SK-N-SH treated with all-trans-retinoic acid at 6 μM for 48 hours (cell line): ENCODE data around the gene CLDN25.
"Not testable (repeated sequence)": the region's sequence is repeated elsewhere in the genome, so short reads cannot be mapped to it uniquely, and the experiment has no call there.

Experiments used
- ATAC-seq: fragments of 200-7000 bp; cut with Tn5 transposase; 3 replicates; pipeline ENCODE4 v1.9.1; 2020; ENCODE audit warnings: mild to moderate bottlenecking, moderate library complexity
- ARNTL ChIP-seq: fragments of 450-650 bp; formaldehyde crosslinking; IDR thresholded peaks from 2 replicates; pipeline ENCODE4 v1.5.0; 2020; ENCODE audit warnings: low read depth, mild to moderate bottlenecking, moderate library complexity, borderline replicate concordance
- BACH2 ChIP-seq: fragments of 250-450 bp; sonication (Bioruptor Pico); IDR thresholded peaks from 2 replicates; pipeline ENCODE4 v1.9.0; 2021; ENCODE audit warnings: mild to moderate bottlenecking, borderline replicate concordance
- CSDC2 ChIP-seq: fragments of 250-450 bp; sonication (Bioruptor Pico); IDR thresholded peaks from 2 replicates; pipeline ENCODE4 v1.5.0; 2020; ENCODE audit warnings: mild to moderate bottlenecking, moderate library complexity
- ESRRG ChIP-seq: fragments of 250-450 bp; sonication (Bioruptor Pico); IDR thresholded peaks from 2 replicates; pipeline ENCODE4 v1.6.1; 2021; ENCODE audit warnings: mild to moderate bottlenecking
- GLIS3 ChIP-seq: fragments of 250-450 bp; sonication (Bioruptor Pico); IDR thresholded peaks from 2 replicates; pipeline ENCODE4 v1.5.0; 2020; ENCODE audit warnings: mild to moderate bottlenecking, moderate library complexity
- OSR1 ChIP-seq: fragments of 250-450 bp; sonication (Bioruptor Pico); IDR thresholded peaks from 2 replicates; pipeline ENCODE4 v1.8.0; 2022; ENCODE audit warnings: moderate library complexity, mild to moderate bottlenecking, inconsistent platforms
- PPARA ChIP-seq: fragments of 250-450 bp; sonication (Bioruptor Pico); IDR thresholded peaks from 2 replicates; pipeline ENCODE4 v1.5.0; 2020; ENCODE audit warnings: mild to moderate bottlenecking, borderline replicate concordance
- RARB ChIP-seq: fragments of 250-450 bp; sonication (Bioruptor Pico); IDR thresholded peaks from 2 replicates; pipeline ENCODE4 v1.8.0; 2021; ENCODE audit warnings: mild to moderate bottlenecking, moderate library complexity
- SNAI2 ChIP-seq: fragments of 250-450 bp; sonication (Bioruptor Pico); IDR thresholded peaks from 2 replicates; pipeline ENCODE4 v1.5.0; 2020; ENCODE audit warnings: mild to moderate bottlenecking, moderate library complexity
- TCF4 ChIP-seq: fragments of 250-450 bp; sonication (Bioruptor Pico); IDR thresholded peaks from 2 replicates; pipeline ENCODE4 v1.8.0; 2021; ENCODE audit warnings: mild to moderate bottlenecking, moderate library complexity, borderline replicate concordance
- TOX ChIP-seq: fragments of 250-450 bp; sonication (Bioruptor Pico); IDR thresholded peaks from 2 replicates; pipeline ENCODE4 v1.8.0; 2021; ENCODE audit warnings: mild to moderate bottlenecking, moderate library complexity, borderline replicate concordance
- ZC3H10 ChIP-seq: fragments of 250-450 bp; sonication (Bioruptor Pico); IDR thresholded peaks from 2 replicates; pipeline ENCODE4 v1.5.1; 2021; ENCODE audit warnings: mild to moderate bottlenecking, moderate library complexity
- ZFP3 ChIP-seq: fragments of 250-450 bp; sonication (Bioruptor Pico); IDR thresholded peaks from 2 replicates; pipeline ENCODE4 v1.5.0; 2020; ENCODE audit warnings: mild to moderate bottlenecking, moderate library complexity
- ZFP30 ChIP-seq: fragments of 450-650 bp; formaldehyde crosslinking; IDR thresholded peaks from 2 replicates; pipeline ENCODE4 v1.5.0; 2022; ENCODE audit warnings: mild to moderate bottlenecking, moderate library complexity
- ZNF565 ChIP-seq: fragments of 450-650 bp; formaldehyde crosslinking; conservative IDR thresholded peaks from 2 replicates; pipeline ENCODE4 v1.5.0; 2020; ENCODE audit warnings: low read depth, mild to moderate bottlenecking, moderate library complexity
- ZNF70 ChIP-seq: fragments of 450-650 bp; formaldehyde crosslinking; IDR thresholded peaks from 2 replicates; pipeline ENCODE4 v1.5.0; 2020; ENCODE audit warnings: mild to moderate bottlenecking, moderate library complexity
- ZNF8 ChIP-seq: fragments of 450-650 bp; formaldehyde crosslinking; IDR thresholded peaks from 2 replicates; pipeline ENCODE4 v1.5.0; 2020; ENCODE audit warnings: mild to moderate bottlenecking, moderate library complexity
- TF ChIP-seq, protein P1 (sequence below): fragments of 250-450 bp; sonication (Bioruptor Pico); IDR thresholded peaks from 2 replicates; pipeline ENCODE4 v1.5.0; 2020; ENCODE audit warnings: mild to moderate bottlenecking, moderate library complexity
- TF ChIP-seq, protein P2 (sequence below): fragments of 250-450 bp; sonication (Bioruptor Pico); IDR thresholded peaks from 2 replicates; pipeline ENCODE4 v1.5.1; 2020; ENCODE audit warnings: low read depth, mild to moderate bottlenecking, moderate library complexity
- TF ChIP-seq, protein P3 (sequence below): fragments of 250-450 bp; sonication (Bioruptor Pico); IDR thresholded peaks from 2 replicates; pipeline ENCODE4 v1.5.1; 2021; ENCODE audit warnings: mild to moderate bottlenecking, moderate library complexity
- TF ChIP-seq, protein P4 (sequence below): fragments of 250-450 bp; sonication (Bioruptor Pico); IDR thresholded peaks from 2 replicates; pipeline ENCODE4 v1.8.0; 2021; ENCODE audit warnings: low read depth, mild to moderate bottlenecking, moderate library complexity, borderline replicate concordance

CLDN25 gene

DNA sequence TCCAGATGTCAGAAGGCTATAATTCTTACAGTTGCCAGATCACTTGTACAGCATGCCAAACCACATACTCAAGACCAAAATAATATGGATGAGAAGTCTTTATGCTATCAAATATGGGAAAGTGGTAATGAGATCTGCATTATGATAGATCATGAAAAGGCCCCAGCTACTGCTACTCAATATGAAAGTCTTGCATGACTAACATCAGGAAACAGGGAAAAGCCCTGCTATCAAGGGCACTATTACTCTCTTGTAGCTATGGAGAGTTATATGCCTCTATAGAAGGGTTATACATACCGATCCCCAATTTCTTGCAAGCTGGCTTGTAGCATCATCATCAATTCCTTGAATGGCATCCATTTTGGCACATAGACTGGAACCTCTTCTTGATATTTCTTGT is 43.3 kb upstream of the CLDN25 start (continued):
- TF ChIP-seq, protein P1, sequence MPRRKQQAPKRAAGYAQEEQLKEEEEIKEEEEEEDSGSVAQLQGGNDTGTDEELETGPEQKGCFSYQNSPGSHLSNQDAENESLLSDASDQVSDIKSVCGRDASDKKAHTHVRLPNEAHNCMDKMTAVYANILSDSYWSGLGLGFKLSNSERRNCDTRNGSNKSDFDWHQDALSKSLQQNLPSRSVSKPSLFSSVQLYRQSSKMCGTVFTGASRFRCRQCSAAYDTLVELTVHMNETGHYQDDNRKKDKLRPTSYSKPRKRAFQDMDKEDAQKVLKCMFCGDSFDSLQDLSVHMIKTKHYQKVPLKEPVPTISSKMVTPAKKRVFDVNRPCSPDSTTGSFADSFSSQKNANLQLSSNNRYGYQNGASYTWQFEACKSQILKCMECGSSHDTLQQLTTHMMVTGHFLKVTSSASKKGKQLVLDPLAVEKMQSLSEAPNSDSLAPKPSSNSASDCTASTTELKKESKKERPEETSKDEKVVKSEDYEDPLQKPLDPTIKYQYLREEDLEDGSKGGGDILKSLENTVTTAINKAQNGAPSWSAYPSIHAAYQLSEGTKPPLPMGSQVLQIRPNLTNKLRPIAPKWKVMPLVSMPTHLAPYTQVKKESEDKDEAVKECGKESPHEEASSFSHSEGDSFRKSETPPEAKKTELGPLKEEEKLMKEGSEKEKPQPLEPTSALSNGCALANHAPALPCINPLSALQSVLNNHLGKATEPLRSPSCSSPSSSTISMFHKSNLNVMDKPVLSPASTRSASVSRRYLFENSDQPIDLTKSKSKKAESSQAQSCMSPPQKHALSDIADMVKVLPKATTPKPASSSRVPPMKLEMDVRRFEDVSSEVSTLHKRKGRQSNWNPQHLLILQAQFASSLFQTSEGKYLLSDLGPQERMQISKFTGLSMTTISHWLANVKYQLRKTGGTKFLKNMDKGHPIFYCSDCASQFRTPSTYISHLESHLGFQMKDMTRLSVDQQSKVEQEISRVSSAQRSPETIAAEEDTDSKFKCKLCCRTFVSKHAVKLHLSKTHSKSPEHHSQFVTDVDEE = no peak
- TF ChIP-seq SNAI2 (no peak), ZNF565 (no peak), ZFP30 (CRISPR knock-in tag) (no peak), ZNF70 (CRISPR knock-in tag) (no peak)
- TF ChIP-seq, all 23 proteins: peak for 0

DNA sequence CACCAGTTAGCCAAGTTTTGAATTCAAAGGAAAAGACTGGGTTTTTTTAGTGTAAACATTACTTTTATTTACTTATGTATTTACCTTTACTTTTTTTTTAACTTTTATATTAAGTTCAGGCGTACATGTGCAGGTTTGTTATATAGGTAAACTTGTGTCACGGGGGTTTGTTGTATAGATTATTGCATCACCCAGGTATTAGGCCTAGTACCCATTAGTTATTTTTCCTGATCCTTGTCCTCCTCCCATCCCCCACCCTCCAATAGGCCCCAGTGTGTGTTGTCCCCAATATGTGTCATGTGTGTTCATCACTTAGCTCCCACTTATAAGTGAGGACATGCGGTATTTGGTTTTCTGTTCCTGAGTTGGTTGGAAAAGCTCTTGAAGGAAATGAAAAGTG is 26.7 kb upstream of the CLDN25 start:
- no peak for ATAC-seq
- TF ChIP-seq CSDC2 (CRISPR knock-in tag) = no peak
- TF ChIP-seq PPARA (CRISPR knock-in tag) = no peak
- no peak for TF ChIP-seq ZNF70 (CRISPR knock-in tag)
- TF ChIP-seq ZFP3 = no peak
- TF ChIP-seq, protein P2, sequence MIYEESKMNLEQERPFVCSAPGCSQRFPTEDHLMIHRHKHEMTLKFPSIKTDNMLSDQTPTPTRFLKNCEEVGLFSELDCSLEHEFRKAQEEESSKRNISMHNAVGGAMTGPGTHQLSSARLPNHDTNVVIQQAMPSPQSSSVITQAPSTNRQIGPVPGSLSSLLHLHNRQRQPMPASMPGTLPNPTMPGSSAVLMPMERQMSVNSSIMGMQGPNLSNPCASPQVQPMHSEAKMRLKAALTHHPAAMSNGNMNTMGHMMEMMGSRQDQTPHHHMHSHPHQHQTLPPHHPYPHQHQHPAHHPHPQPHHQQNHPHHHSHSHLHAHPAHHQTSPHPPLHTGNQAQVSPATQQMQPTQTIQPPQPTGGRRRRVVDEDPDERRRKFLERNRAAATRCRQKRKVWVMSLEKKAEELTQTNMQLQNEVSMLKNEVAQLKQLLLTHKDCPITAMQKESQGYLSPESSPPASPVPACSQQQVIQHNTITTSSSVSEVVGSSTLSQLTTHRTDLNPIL = no peak
- no peak for TF ChIP-seq ZC3H10 (CRISPR knock-in tag)
- TF ChIP-seq ZNF8 = no peak

DNA sequence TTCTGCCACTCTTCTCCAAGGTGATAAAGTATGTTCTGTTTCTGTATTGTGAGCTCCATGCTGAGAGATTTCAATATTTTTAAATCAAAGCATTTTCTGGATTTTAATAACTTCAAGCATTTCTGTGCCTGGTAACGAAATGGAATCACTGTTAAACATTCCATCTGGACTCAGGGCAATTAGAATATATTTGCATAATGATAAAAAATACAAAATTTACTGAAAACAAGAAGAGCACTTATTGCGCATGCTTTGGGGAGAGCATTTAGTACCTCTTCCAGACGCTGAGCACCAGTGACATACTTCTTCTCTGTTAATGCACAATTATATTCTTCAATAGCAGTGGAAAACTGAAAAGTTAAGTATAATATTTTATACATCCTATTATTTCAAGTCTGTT is 19.4 kb upstream of the CLDN25 start:
- no peak for ATAC-seq

DNA sequence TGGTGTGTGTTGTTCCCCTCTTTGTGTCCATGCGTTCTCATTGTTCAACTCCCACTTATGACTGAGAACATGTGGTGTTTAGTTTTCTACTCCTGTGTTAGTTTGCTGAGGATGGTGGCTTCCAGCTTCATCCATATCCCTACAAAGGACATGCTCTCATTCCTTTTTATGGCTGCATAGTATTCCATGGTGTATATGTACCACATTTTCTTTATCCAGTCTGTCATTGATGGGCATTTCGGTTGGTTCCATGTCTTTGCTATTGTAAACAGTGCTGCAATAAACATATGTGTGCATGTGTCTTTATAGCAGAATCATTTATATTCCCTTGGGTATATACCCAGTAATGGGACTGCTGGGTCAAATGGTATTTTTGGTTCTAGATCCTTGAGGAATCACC is 16.6 kb upstream of the CLDN25 start:
- TF ChIP-seq ZNF8 = peak; percentile 60
- not testable (repeated sequence) for ATAC-seq

More for the DNA sequence above, 19.4 kb upstream of the CLDN25 start:
- TF ChIP-seq PPARA (CRISPR knock-in tag) (no peak), CSDC2 (CRISPR knock-in tag) (no peak), ESRRG (CRISPR knock-in tag) (no peak)
- TF ChIP-seq, protein P2 = no peak
- TF ChIP-seq, all 23 proteins: peak for 0

DNA sequence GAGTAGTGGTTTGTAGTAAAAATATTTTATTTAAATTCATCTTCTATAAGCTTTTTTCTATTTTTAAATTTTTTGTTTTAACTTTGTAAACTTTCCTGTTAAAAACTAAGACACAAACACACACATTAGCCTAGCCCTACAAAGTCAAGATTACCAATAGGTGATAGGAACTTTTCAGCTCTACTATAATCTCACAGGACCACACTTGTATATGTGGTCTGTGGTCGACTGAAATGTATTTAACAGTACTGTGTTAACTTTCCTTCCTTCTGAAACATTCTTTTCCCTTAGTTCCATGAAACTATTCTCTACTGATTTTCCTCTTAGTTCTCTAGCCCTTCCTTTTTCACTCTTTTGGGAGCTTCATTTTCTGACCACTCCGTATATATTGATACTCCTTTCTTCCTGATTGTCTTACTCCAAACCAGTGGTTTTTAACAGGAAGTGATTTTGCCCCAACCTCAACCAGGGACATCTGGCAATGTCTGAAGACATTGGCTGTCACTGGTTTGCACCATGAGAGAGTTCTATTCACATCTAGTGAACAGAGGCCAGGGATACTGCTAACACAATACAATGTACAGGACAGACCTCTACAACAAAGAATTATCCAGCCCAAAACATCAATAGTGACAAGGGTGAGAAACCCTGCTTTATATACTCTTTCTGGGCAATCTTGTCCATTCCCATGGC is 14.9 kb upstream of the CLDN25 start:
- ATAC-seq = no peak
- TF ChIP-seq BACH2 (CRISPR knock-in tag) (no peak), ZNF8 (no peak), GLIS3 (CRISPR knock-in tag) (no peak), OSR1 (CRISPR knock-in tag) (no peak), ZNF70 (CRISPR knock-in tag) (no peak)
- TF ChIP-seq, protein P3, sequence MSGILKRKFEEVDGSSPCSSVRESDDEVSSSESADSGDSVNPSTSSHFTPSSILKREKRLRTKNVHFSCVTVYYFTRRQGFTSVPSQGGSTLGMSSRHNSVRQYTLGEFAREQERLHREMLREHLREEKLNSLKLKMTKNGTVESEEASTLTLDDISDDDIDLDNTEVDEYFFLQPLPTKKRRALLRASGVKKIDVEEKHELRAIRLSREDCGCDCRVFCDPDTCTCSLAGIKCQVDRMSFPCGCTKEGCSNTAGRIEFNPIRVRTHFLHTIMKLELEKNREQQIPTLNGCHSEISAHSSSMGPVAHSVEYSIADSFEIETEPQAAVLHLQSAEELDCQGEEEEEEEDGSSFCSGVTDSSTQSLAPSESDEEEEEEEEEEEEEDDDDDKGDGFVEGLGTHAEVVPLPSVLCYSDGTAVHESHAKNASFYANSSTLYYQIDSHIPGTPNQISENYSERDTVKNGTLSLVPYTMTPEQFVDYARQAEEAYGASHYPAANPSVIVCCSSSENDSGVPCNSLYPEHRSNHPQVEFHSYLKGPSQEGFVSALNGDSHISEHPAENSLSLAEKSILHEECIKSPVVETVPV (CRISPR knock-in tag) = no peak

DNA sequence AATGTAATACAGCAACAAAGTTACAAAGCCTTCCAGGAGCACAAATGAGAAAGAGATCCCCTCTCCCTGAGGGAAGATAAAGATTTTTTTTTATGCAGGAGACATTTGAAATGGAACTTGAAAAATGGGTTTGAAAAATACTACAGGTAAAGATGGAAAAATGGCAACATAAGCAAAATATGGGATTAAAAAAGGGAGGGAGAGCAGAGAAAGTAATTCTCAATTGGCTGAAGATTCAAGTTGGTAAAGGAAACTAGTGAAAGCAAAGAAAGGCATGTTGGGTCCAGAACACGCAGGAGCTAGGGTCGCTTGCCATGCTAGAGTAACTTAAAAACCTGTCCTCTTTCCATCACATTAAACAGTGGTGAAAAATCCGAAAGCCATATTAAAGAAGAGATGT is 7.6 kb upstream of the CLDN25 start:
- TF ChIP-seq, protein P2 = no peak
- TF ChIP-seq RARB = no peak
- TF ChIP-seq, protein P3 (CRISPR knock-in tag) = no peak
- TF ChIP-seq ZFP3 = no peak
- TF ChIP-seq SNAI2 = no peak
- TF ChIP-seq, protein P4, sequence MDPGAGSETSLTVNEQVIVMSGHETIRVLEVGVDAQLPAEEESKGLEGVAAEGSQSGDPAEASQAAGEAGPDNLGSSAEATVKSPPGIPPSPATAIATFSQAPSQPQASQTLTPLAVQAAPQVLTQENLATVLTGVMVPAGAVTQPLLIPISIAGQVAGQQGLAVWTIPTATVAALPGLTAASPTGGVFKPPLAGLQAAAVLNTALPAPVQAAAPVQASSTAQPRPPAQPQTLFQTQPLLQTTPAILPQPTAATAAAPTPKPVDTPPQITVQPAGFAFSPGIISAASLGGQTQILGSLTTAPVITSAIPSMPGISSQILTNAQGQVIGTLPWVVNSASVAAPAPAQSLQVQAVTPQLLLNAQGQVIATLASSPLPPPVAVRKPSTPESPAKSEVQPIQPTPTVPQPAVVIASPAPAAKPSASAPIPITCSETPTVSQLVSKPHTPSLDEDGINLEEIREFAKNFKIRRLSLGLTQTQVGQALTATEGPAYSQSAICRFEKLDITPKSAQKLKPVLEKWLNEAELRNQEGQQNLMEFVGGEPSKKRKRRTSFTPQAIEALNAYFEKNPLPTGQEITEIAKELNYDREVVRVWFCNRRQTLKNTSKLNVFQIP (CRISPR knock-in tag) = no peak
- no peak for TF ChIP-seq TCF4 (CRISPR knock-in tag)
- no peak for TF ChIP-seq CSDC2 (CRISPR knock-in tag)
- TF ChIP-seq GLIS3 (CRISPR knock-in tag) = no peak
- no peak for TF ChIP-seq ZFP30 (CRISPR knock-in tag)
- no peak for TF ChIP-seq ARNTL (CRISPR knock-in tag)
- TF ChIP-seq TOX (CRISPR knock-in tag) = no peak
- no peak for TF ChIP-seq OSR1 (CRISPR knock-in tag)
- ATAC-seq = no peak
